ENCODE measurements around the gene STRIP2. TPM values are rescaled to one million over a fixed set of nuclear protein-coding genes. Genes with fewer than 3 reads are reported as not detected.

Gene STRIP2
- total RNA-seq, 1 experiment from 2014 or later = 9.9 TPM

DNA sequence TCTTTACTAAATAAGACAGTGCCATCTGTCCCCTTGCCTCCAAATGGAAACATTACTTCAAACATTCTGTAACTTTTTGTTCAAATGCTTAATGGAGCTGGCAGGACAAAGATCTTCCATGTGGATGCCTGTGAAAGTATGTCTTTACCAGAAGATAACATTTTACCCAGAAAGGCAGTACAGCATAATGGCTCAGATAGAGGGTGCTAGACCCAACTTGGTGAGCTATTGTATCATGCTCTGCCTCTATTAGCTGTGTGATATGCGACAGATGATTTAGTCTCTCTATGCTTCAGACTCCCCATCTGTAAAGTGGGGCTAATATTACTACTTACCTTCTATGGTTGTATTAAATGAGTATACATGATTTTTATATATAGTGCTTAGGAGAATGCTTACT is 59.3 kb downstream of the STRIP2 start:
- Histone ChIP-seq H3K9ac (ENCODE audit: extremely low read depth, insufficient read length, low read length) (no peak overlapping the region), H3K27me3 (ENCODE audit: insufficient read depth, low read length) (no peaks in the 10 kb centered on the region), H3K27ac (ENCODE audit: insufficient read length, low read depth, low read length) (no peak overlapping the region), H2BK20ac (ENCODE audit: low read depth, low read length, poor library complexity, severe bottlenecking) (no peak overlapping the region), H4K20me1 (ENCODE audit: control insufficient read depth, insufficient read depth, insufficient read length) (no peaks in the 10 kb centered on the region), H2AFZ (ENCODE audit: low read length) (no peak overlapping the region), H3K14ac (ENCODE audit: insufficient read depth, low read length) (no peak overlapping the region), H4K5ac (ENCODE audit: insufficient read length, low read depth, low read length) (no peak overlapping the region), H4K8ac (replicated peaks; ENCODE audit: insufficient read length, low read depth, low read length) (no peak overlapping the region), H3K4me2 (ENCODE audit: insufficient read depth, insufficient read length, low read length) (no peak overlapping the region), H4K91ac (ENCODE audit: insufficient read length, low read depth, low read length) (no peak overlapping the region), H3K9me3 (ENCODE audit: control insufficient read depth, low read depth, low read length) (no peaks in the 10 kb centered on the region), H3K56ac (ENCODE audit: insufficient read length, low read depth, low read length) (no peak overlapping the region), H2BK120ac (ENCODE audit: low read depth, low read length, poor library complexity, severe bottlenecking) (peak overlapping the region; percentile 61), H3K18ac (ENCODE audit: insufficient read length, low read depth, low read length) (no peak overlapping the region), H2BK15ac (ENCODE audit: low read depth, low read length) (no peak overlapping the region), H3K23ac (ENCODE audit: insufficient read length, low read depth, low read length) (no peak overlapping the region), H3K4ac (ENCODE audit: low read depth, low read length) (no peak overlapping the region), H3K4me1 (ENCODE audit: insufficient read depth, low read length) (no peaks in the 10 kb centered on the region), H3T11ph (ENCODE audit: low read length) (no peak overlapping the region), H3K23me2 (ENCODE audit: insufficient read length, low read depth, low read length, poor library complexity, severe bottlenecking) (no peaks in the 10 kb centered on the region), H2AK5ac (ENCODE audit: insufficient read length, low read length) (no peak overlapping the region), H3K79me1 (ENCODE audit: insufficient read depth, low read depth, low read length, poor library complexity, severe bottlenecking) (no peaks in the 10 kb centered on the region), H2BK5ac (ENCODE audit: insufficient read length, low read length) (no peak overlapping the region), H2BK12ac (ENCODE audit: insufficient read length, low read depth, low read length) (no peak overlapping the region), H3K79me2 (ENCODE audit: insufficient read depth, low read length) (no peaks in the 10 kb centered on the region)
- WGBS (ENCODE audit: extremely low coverage, insufficient read length, low lambda C conversion rate) = no CpG with 5 or more reads among the region's 1 CpG
- H3K9me3 Mint-ChIP-seq = no peaks in the 10 kb centered on the region
- no peaks in the 10 kb centered on the region for H3K36me3 Mint-ChIP-seq (ENCODE audit: insufficient read depth in 1 of 3, low read depth in 3 of 3)
- TF ChIP-seq, protein P1, sequence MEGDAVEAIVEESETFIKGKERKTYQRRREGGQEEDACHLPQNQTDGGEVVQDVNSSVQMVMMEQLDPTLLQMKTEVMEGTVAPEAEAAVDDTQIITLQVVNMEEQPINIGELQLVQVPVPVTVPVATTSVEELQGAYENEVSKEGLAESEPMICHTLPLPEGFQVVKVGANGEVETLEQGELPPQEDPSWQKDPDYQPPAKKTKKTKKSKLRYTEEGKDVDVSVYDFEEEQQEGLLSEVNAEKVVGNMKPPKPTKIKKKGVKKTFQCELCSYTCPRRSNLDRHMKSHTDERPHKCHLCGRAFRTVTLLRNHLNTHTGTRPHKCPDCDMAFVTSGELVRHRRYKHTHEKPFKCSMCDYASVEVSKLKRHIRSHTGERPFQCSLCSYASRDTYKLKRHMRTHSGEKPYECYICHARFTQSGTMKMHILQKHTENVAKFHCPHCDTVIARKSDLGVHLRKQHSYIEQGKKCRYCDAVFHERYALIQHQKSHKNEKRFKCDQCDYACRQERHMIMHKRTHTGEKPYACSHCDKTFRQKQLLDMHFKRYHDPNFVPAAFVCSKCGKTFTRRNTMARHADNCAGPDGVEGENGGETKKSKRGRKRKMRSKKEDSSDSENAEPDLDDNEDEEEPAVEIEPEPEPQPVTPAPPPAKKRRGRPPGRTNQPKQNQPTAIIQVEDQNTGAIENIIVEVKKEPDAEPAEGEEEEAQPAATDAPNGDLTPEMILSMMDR (conservative IDR thresholded peaks at IDR 0.05) = peak; percentile 35
- no peaks in the 10 kb centered on the region for H3K4me1 Mint-ChIP-seq
- H3K4me3 Mint-ChIP-seq = no peak overlapping the region
- no peak for DNase-seq
- no peaks in the 10 kb centered on the region; the same call in 1 of the 2 replicates for H3K27me3 Mint-ChIP-seq (ENCODE audit: low read depth)
- H3K27ac Mint-ChIP-seq = no peak overlapping the region
